D341Med (cell line): ENCODE results near the gene CDKAL1.
A peak's percentile ranks its signal among the peaks of the same experiment; 100 is the strongest.
"Not testable (repeated sequence)": the region's sequence is repeated elsewhere in the genome, so short reads cannot be mapped to it uniquely, and the experiment has no call there.

Experiments used
- DNase-seq: peaks from one replicate; pipeline ENCODE4 v3.0.0; 2012; ENCODE audit warnings: low spot score

CDKAL1 gene

DNA sequence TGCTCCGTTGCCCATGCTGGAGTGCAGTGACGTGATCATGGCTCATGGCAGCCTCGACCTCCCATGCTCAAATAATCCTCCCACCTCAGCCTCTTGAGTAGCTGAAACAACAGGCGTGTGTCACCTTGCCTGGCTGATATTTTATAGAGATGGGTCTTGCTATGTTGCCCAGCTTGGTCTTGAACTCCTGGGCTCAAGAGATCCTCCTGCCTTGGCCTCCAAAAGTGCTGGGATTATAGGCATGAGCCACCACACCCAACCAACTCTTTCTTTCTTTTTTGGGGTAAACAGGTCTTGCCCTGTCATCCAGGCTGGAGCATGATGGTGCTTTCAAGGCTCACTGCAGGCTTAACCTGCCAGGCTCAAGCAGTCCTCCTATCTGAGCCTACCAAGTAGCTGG is 266.4 kb downstream of the CDKAL1 start:
- DNase-seq: no peak

DNA sequence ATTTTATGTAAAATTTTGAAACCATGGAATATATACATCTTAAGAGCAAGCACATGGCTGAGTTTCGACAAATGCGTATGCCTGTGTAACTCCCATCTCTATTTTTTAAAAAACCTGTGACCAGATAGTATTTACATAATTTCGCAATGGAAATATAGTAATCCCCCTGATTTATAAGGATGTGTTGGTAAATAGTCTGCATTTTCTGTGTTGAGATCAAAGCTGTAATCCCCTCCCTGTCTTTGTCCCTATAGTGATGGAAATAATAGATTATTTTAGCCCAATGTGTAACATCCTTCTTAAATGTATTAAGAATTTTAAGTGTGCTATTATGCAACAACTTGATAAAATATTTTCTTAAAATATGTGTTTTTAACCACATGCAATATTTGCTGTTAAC is 267.3 kb downstream of the CDKAL1 start:
- no peak for DNase-seq

DNA sequence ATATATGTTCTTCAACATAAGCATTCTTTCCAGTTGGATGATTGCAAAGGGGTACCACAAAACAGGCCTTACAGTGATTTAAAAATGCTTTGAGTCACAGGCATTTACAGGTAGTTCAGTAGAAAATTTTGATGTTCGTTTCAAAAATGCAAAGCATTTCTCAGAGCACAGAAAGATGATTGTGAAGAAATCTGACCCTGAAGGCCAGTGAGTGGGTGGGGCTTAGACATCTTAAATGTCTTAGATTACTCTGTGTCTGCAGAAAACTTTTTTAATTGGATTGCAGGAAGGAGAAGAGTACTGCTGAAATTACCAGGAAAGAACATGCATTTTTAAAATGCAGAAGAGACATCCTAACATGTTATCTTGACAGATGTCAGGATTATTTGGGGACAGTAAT is 268.3 kb downstream of the CDKAL1 start:
- no peak for DNase-seq

DNA sequence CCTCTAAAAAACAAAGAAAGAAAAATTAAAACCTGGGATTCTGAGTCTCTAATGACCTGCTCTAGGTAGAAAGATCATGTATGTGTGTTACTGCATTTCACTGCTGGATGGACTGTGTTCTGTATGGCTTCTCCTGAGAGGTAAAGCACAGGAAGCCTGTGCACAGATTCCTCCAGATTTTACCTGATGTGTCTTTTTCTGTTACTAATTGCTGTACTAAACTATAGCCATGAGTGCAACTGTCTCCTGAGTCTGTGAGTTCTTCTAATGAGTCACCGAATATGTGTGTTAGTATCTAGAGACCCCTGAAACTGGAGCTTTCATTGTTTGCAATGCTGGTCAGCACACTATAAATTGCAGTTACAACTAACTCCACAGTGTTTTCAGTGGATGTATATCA is 270.8 kb downstream of the CDKAL1 start:
- DNase-seq: no peak

DNA sequence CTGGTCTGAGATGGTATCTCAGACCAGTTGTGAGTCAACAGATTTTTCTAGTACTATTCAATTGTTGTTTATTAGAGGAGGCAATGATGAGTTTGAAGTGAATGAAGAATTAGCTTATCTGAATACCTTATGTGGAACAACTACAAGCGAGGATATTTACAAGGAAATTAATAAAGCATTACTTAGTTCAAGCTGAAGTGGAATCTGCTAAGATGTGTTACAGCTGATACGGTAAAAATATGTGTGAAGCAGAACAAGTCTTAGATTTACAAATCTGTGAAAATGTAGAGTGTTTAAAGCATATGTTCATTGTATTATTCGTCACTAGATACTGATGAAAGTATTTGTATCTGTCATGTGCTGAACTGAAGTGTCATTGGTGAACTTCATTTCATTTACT is 272.4 kb downstream of the CDKAL1 start:
- no peak for DNase-seq

DNA sequence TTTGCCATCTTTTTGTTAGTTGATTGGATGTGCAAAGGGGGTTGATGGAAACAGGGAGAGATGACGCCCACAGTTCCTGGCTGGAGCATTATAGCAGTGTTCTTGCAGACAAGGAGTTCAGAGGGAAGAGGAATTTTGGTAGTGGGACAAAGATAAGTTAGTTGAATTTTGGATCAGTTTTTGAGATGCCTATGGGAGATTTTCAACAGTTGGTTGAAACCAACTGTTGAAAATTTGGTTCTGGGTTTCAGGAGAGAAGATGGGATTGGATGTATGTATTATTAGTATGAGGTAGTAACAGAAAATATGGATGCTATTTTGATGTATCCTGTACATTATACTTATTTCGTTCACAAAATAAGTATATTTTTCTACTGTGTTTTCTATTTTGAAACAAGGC is 274.2 kb downstream of the CDKAL1 start:
- no peak for DNase-seq

DNA sequence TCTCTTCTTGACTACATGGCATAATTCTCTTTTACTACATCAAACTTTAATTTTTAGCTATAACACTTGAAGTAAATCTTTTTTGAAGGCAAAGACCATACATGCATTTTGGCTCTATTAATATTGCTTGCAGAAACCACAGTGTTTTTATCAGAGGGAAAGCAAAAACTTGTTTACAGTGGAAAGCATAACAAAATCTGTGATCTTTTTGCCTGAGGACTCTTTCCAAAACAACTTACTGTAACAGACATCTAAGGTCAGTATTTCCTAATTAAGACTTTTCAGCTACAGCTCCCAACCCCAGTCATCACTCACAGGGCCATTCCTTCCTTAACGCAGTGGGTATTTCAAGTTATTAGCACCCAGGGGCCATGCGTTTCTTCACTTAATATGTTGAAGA is 274.7 kb downstream of the CDKAL1 start:
- no peak for DNase-seq

DNA sequence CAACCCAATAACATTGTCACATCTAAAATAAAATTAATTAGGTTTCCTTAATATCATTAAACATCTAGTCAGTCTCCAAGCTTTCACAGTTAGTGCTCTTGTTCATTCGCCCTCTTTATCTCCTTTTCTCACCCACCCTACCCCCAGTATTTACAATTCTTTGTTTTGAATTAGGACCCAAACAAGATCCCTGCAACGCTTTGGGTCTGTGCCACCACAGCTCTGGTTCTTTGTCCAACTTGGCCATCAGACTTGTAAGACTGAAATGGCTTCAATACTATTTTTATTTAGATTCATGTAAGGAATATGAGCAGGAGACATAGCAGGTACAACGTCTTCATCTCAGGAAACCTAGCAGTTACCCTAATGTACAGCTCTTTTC is 276.5 kb downstream of the CDKAL1 start:
- DNase-seq: no peak

DNA sequence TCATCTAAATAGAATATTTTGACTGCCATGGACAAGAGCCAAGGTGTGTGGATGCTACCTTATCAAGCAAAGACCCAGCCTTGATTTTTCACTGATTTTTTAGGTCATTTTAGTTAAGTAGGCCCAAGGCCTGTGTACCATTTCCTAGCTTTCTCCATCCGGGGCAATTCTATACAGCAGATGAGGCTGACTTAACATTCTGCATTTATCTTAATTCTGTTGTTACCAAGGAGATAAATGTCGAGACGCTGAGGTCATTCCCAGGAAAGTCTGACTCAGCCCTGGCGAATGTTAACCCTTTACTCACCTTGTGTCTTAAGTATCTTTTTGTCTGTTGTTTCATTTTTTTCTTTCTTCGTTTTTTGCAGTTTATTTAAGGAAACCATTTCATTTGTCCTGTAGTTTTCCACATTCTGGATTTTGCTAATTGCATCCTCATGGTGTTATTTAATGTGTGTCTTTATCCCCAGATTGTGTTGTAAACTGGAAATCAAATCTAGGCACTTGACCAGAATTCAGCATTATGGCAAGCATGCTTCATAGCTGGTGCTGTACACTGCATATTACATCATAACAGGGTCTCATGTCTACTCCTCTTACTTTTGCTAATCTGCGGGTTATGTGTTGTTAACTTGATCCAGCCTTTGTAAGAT is 277.0 kb downstream of the CDKAL1 start:
- DNase-seq: peak; percentile 79

DNA sequence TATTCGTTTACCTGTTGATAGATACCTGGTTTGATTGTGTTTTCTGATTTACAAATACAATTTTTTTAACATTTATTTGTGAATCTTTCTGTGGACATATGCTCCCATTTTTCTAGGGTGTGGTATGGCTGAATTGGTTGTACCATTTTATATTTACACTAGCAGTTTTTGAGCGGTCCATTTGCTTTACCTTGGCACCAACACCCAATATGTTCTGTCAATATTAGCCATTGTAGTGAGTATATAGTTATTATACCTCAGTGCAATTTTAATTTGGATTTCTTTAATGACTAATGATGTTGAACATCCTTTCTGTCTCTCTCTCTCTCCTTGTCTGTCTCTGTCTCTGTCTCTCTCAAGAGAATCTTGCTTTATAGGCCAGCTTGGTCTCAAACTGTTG is 278.5 kb downstream of the CDKAL1 start:
- no peak for DNase-seq

DNA sequence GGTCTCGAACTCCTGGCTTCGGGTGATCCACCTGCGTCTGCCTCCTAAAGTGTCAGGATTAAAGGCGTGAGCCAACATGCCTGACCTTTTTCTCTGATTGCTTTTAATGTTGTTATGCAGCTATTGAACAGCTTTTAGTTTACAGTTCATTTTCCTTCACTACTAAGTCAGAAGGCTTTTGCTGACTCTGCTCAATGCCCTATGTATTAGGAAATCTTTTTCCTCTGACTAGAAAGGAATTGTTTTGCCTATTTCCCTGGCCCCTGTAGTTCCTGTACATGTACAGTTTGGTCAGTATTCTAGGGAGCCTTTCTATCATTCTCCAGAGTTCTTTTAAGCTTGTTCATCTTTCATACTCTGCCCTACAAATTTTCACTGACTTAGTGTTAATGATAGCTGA is 280.2 kb downstream of the CDKAL1 start:
- DNase-seq: no peak

DNA sequence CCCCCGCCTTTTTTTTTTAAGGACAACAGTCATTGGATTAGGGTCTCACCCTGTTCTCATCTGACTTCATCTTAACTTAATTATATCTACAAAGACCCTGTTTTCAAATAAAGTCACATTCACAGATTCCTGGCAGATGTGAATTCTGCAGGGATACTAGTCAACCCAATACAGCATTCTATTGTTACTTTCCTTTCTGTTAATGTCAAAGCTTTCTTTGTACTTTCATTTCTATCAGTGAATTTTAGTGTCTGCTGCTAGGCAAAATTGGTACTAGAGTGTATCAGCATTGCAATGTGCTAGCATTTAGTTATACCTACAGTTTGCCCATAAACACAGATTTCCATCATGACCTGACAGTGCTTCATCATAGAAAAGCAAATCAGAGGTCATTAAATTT is 281.9 kb downstream of the CDKAL1 start:
- no peak for DNase-seq

DNA sequence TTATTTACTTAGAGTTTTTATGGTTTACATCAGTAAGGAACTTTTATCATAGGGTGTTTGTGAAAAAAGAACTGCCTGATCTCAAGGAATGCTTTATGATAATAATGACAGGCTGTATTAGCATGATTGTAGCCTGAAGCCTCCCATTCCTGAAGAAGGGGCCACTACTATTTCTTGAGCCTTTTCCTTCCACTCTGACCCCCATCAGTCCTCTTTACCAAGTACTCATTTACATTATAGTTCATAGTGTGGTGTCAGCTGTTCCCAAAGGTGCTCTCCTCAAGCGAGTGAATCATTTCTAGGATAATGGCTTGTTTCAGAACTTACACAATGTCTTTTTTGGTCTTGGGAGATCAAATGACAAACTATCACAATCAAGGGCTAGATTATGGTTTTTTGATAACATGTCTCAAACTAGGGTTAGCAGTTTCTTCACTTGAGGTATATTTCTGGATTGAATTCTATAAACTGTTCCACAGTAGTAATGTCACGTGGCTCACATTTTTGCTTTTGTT is 283.6 kb downstream of the CDKAL1 start:
- DNase-seq: no peak

DNA sequence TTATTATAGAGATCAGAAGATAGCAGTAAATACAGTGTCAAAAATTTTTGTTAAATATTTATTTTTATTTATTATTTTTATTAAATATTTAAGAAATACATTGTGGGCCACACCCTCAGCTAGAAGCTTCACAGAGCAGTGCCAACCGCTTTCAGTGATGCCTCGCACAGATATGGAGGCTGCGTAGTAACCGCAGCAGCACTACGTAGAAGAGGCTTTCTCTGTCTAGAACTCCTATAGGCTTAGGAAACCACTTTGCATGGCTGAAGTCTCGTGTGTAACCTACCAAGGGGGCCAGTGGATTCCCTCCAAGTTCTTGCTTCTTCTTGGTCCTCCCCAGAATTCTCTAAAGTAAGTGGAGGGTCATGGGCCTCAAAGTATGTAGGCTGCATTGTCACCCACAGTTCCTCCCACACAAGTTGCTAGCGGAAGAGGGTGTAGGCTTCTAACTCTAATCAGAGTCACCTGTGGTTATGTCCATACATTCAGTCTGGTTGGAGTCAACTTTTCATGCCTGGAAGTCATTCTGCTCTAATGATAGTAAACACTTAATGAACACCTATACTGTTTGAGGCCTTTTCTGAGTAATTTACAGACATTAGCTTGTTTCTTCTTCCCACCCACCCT is 285.6 kb downstream of the CDKAL1 start:
- DNase-seq: no peak

DNA sequence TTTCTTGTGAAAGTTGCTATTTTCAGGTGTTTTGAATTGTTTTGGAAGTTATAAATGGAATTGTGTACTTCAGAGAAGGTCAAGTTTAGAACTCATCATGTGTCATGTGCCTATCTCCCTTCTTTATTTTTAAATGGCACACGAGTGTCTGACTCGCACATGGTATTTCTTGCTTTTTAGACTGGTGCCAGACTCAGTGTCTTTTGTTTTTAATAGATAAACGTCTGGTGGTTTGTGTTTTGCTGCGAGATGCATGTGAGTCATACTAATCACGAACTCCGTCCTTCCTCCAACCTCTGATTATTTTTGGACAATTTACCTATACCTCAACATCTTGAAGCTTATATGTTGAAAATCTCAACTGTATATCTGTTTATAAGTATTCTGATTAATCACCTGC is 292.1 kb downstream of the CDKAL1 start:
- no peak for DNase-seq

DNA sequence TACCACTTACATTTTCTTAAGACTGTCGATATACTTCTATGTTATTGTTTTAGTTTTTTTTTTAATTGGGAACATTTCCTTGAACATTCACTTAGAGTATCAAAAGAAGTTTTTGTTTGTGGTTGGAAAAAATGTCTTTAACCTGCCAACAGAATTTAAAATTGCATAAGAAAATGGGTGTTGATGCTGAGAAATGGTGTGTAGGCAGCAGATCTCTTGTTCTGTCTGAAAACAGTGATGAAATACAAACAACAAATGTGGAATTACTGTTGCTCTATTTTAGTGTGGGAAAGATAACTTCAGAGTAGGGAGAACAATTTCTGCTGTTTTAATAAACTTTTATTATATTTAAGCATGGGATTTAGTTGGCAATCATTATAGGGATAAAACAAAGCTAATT is 293.5 kb downstream of the CDKAL1 start:
- no peak for DNase-seq

DNA sequence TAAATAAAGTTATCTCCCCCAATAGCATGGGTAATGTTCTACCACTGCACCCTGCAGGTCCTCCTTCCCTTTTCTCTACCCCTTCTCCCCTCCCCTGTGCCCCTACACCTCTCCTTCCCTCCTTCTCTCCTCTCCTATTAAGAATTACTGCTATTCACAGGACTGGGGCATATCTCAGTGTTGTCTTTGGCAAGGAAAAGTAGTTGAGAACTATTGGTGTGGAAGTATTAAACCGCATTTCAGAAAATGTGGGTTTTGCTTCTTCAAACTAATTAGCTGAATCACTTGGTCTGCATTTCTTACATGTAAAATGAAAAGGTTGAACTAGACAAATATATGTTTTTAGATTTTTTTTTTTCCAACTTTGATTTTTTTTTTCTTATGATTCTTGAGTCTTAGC is 296.3 kb downstream of the CDKAL1 start:
- DNase-seq: no peak

DNA sequence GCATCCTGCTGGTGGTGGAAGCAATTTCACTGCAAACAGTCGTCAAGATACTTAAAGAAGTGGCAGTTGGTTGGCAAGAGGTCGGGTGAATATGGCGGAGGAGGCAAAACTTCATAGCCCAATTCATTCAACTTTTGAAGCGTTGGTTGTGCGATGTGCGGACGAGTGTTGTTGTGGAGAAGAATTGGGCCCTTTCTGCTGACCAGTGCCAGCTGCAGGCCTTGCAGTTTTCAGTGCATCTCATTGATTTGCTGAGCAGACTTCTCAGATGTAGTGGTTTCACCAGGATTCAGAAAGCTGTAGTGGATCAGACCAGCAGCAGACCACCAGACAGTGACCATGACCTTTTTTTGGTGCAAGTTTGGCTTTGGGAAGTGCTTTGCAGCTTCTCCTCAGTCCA is 297.0 kb downstream of the CDKAL1 start:
- not testable (repeated sequence) for DNase-seq

DNA sequence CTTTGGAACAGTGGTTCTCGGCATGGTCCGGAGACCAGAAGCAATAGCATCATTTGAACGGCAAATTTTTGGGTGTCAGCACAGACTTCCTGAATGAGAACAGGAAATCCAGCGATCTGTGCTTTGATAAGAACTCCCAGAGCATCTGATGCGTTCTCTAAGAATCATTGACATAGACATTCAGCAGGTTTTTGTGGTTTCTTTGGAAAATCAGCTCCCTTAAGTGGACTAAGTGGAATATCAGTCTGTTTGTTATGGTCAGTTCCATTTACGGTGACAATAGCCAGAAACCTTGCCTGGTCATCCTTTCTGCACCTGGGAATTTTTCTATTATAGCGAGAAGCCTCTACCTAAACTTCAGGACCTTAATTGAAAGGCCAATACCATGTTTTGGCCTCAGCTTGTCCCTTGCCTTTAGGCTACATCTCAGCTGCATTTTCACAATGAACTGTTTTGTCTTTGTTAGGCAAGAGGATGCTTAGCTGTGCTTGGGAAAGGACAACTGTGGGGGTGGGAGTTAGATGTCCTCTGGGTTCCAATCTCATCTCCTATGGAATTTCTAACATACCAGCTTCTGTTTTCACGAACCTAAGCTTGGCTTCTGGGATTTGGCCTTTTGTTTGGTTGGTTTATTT is 299.7 kb downstream of the CDKAL1 start:
- DNase-seq: no peak

DNA sequence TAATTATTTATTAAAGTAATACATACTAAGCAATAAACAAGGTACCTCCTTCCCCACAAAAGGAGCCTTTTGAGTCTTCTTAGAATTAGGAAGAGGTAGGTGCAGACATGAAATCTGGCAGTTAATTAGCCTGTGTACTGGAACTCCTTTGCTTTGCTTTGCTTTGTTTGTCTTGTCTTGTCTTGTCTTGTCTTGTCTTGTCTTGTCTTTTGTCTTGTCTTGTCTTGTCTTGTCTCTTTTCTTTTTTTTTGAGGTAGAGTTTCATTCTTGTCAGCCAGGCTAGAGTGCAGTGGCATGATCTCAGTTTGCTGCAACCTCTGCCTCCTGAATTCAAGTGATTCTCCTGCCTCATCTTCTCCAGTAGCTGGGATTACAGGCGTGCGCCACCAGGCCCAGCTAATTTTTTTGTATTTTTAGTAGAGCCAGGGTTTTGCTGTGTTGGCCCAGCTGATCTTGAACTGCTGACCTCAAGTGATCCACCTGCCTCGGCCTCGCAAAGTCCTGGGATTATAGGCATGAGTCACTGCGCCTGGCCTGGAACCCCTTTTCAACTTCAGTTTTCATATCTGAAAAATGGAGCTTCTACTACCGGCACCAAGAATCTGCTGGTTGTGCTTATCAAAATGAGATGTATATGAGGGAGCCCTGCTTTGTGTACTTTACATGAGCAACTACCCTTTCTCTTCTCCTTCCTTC is 301.2 kb downstream of the CDKAL1 start:
- no peak for DNase-seq

DNA sequence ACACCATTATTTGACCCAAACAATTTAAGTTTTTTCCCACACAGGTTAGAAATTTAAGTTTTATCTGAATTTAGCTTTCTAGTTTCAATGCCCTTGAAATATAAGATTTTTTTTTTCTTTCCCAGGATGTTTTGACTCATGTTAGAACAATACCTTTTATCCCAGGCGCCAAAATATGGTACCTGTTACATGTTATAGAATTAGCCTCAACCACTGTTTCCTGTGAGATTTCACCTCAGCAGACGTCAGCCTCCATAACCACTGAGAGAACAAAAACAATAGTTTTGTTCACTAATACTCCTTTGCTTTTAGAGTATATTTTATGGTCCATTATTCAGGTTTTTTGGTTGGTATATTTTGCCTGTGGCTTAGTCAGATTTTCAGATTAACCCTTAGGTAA is 302.9 kb downstream of the CDKAL1 start:
- no peak for DNase-seq

DNA sequence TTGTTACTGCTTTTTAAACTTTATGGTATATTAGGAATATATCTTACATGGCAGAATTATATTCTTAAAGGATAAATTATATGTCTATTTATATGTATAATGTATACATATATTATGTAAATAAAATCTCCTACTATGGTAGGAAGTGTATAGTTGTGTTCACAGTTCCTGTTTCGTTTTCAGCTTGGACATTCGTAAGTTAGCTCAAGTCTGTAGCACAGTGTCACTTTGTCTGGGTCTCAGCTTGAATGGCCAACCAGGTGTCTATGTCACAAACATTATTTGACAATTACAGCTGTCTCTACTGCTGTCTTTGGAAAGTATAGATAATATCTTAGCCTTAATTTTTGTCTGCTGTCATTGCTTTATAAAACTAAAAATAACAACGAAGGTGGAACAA is 303.9 kb downstream of the CDKAL1 start:
- no peak for DNase-seq

DNA sequence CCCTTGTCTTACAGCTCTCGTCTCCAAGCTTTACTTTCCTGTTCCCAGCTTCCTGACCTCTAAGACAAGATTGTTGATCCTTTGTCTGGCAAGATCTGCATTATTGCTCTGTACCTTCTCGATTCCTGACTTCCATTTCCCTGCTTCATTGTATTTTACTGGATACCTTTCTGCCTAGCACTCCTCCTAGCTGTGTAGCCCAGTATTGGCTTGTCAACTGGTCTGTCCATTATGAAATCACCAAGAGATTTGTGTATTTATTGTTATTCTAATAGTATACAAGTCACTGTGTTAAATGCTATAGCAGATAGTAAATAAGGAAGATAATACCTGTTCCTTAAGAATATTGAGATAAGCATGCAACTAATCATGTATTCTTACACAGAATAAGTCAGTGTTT is 305.4 kb downstream of the CDKAL1 start:
- no peak for DNase-seq
